HCT116 (cell line): ENCODE measurements around the gene WDR72. TPM values are rescaled to one million over a fixed set of nuclear protein-coding genes. Genes with fewer than 3 reads are reported as not detected.

Source experiments
- ATAC-seq: fragments of 200-7000 bp; cut with Tn5 transposase; 2 replicates; pipeline ENCODE4 v1.9.1; 2020; ENCODE audit warnings: mild to moderate bottlenecking, moderate library complexity
- BruUV-seq: library from RNA; stranded (reverse); fragments of 400-500 nt; replicated peaks from 2 replicates; lab custom pipeline; 2021; lab: Mats Ljungman, UMichigan
- CTCF ChIA-PET: fragments of 300-600 bp; sonication (Branson Sonifier 250); formaldehyde crosslinking; loops from one replicate; lab custom pipeline; 2021; ENCODE audit warnings: antibody characterized with exemption; lab: Charles Lee
- POLR2A ChIA-PET: fragments of 300-600, 350-600 bp; sonication (Branson Sonifier 250); formaldehyde crosslinking; loops from one replicate; lab custom pipeline; 2021; ENCODE audit warnings: antibody characterized with exemption; lab: Charles Lee
- RAD21 ChIA-PET, 2 experiments: fragments of 300-600 bp; sonication (Branson Sonifier 250); formaldehyde crosslinking; loops; one replicate each; lab custom pipeline; 2023; ENCODE audit warnings: low total read pairs in 2 of 2; ENCODE audit not compliant: uncharacterized antibody in 2 of 2, unreplicated experiment in 2 of 2, low non-redundant PET in 1 of 2; lab: Charles Lee
- DNase-seq: peaks from one replicate; pipeline ENCODE4 v3.0.0-alpha.2; 2010; ENCODE audit warnings: low read depth, low spot score
- H2AFZ ChIP-seq: fragments of 200-600 bp; shearing (Covaris generic), sonication (generic); 2 replicates; pipeline ENCODE4 v1.6.1; 2017; ENCODE audit warnings: low read depth, mixed run types, mixed read lengths, antibody characterized with exemption, low read length; ENCODE audit not compliant: poor library complexity, severe bottlenecking
- H3K27ac ChIP-seq: 2 replicates; pipeline ENCODE4 v1.5.1; 2012; ENCODE audit warnings: low read depth, low read length
- H3K27me3 ChIP-seq: fragments of 200-600 bp; sonication (generic); 2 replicates; pipeline ENCODE4 v1.6.1; 2016; ENCODE audit warnings: mixed run types, low read length, mixed read lengths; ENCODE audit not compliant: insufficient read depth
- H3K36me3 ChIP-seq, 2 experiments: fragments of 200-500 bp in 1 of 2; fragments of 200-600 bp in 1 of 2; sonication (Bioruptor generic) in 1 of 2; sonication (generic) in 1 of 2; 2 replicates each; pipeline versions ENCODE4 v1.5.1 to v1.6.1; 2014 to 2016; ENCODE audit warnings: low read length in 2 of 2, inconsistent platforms in 1 of 2, mixed read lengths in 1 of 2, mixed run types in 1 of 2; ENCODE audit not compliant: insufficient read depth in 2 of 2, control insufficient read depth in 1 of 2
- H3K4me1 ChIP-seq, 2 experiments: fragments of 200-600 bp in 1 of 2; sonication (generic) in 1 of 2; 2 replicates each; pipeline versions ENCODE4 v1.5.1 to v1.6.1; 2012 to 2017; ENCODE audit warnings: low read length in 2 of 2, inconsistent platforms in 1 of 2, mild to moderate bottlenecking in 1 of 2, mixed read lengths in 1 of 2, mixed run types in 1 of 2, moderate library complexity in 1 of 2; ENCODE audit not compliant: insufficient read depth in 2 of 2, control insufficient read depth in 1 of 2
- H3K4me2 ChIP-seq: fragments of 200-600 bp; sonication (generic); 2 replicates; pipeline ENCODE4 v1.6.1; 2017; ENCODE audit warnings: mixed run types, low read length, mixed read lengths
- H3K4me3 ChIP-seq, 2 experiments: fragments of 200-600 bp in 1 of 2; sonication (generic) in 1 of 2; replicated peaks in 1 of 2; 2 replicates each; pipeline ENCODE4 v1.5.1; 2011 to 2016; ENCODE audit warnings: low read length in 2 of 2, control low read depth in 1 of 2, low read depth in 1 of 2, mild to moderate bottlenecking in 1 of 2, mixed read lengths in 1 of 2, mixed run types in 1 of 2
- H3K79me2 ChIP-seq: fragments of 200-600 bp; sonication (generic); 2 replicates; pipeline ENCODE4 v1.6.1; 2017; ENCODE audit warnings: mild to moderate bottlenecking, mixed run types, low read length, moderate library complexity, mixed read lengths; ENCODE audit not compliant: insufficient read depth
- H3K9ac ChIP-seq: fragments of 200-600 bp; sonication (generic); 2 replicates; pipeline ENCODE4 v1.6.1; 2016; ENCODE audit warnings: low read length, mixed read lengths
- H3K9me2 ChIP-seq: fragments of 200-600 bp; sonication (generic), shearing (Covaris generic); 2 replicates; pipeline ENCODE4 v1.6.1; 2017; ENCODE audit warnings: mixed run types, mild to moderate bottlenecking, moderate library complexity; ENCODE audit not compliant: insufficient read depth
- H3K9me3 ChIP-seq, 2 experiments: fragments of 200-500 bp in 1 of 2; fragments of 200-600 bp in 1 of 2; sonication (Bioruptor generic) in 1 of 2; sonication (generic) in 1 of 2; 2 replicates each; pipeline ENCODE4 v1.6.1; 2014 to 2017; ENCODE audit warnings: low read length in 2 of 2, mixed read lengths in 2 of 2, inconsistent platforms in 1 of 2, low read depth in 1 of 2, mild to moderate bottlenecking in 1 of 2, mixed run types in 1 of 2, moderate library complexity in 1 of 2; ENCODE audit not compliant: control insufficient read depth in 1 of 2, insufficient read depth in 1 of 2
- H4K20me1 ChIP-seq: fragments of 200-600 bp; sonication (generic), shearing (Covaris generic); 2 replicates; pipeline ENCODE4 v1.6.1; 2017; ENCODE audit warnings: mixed run types, mild to moderate bottlenecking, moderate library complexity; ENCODE audit not compliant: insufficient read depth
- ATF3 ChIP-seq: IDR thresholded peaks from 2 replicates; pipeline ENCODE4 v1.6.1; 2012
- CBX3 ChIP-seq: IDR thresholded peaks from 2 replicates; pipeline ENCODE4 v1.6.1; 2012; ENCODE audit warnings: low read depth
- ELF1 ChIP-seq: IDR thresholded peaks from 2 replicates; pipeline ENCODE4 v1.6.1; 2012; ENCODE audit warnings: low read depth, borderline replicate concordance
- EZH2 ChIP-seq: fragments of 200-600 bp; sonication (generic); IDR thresholded peaks from 2 replicates; pipeline ENCODE4 v1.6.1; 2017; ENCODE audit warnings: antibody characterized with exemption, mixed run types
- EZH2phosphoT487 ChIP-seq: fragments of 200-600 bp; IDR thresholded peaks from 2 replicates; pipeline ENCODE4 v1.6.1; 2018; ENCODE audit warnings: antibody characterized with exemption, borderline replicate concordance
- FOSL1 ChIP-seq: IDR thresholded peaks from 2 replicates; pipeline ENCODE4 v1.6.1; 2012; ENCODE audit warnings: low read depth
- JUND ChIP-seq: IDR thresholded peaks from 2 replicates; pipeline ENCODE4 v1.6.1; 2012
- POLR2A ChIP-seq: IDR thresholded peaks from 2 replicates; pipeline ENCODE4 v1.7.0; 2011; ENCODE audit warnings: borderline replicate concordance; ENCODE audit not compliant: insufficient read depth, insufficient read length; ENCODE audit errors: extremely low read depth
- POLR2AphosphoS5 ChIP-seq: IDR thresholded peaks from 2 replicates; pipeline ENCODE4 v1.6.1; 2011; ENCODE audit warnings: mild to moderate bottlenecking, low read depth, low read length, moderate library complexity
- RAD21 ChIP-seq: IDR thresholded peaks from 2 replicates; pipeline ENCODE4 v1.6.1; 2012; ENCODE audit warnings: low read depth, mild to moderate bottlenecking
- SIN3A ChIP-seq: IDR thresholded peaks from 2 replicates; pipeline ENCODE4 v1.6.1; 2012; ENCODE audit warnings: low read depth
- SP1 ChIP-seq: IDR thresholded peaks from 2 replicates; pipeline ENCODE4 v1.6.1; 2012; ENCODE audit warnings: low read depth
- TCF7L2 ChIP-seq: IDR thresholded peaks from 2 replicates; pipeline ENCODE4 v1.7.0; 2011; ENCODE audit warnings: borderline replicate concordance, inconsistent platforms; ENCODE audit not compliant: insufficient read depth, insufficient read length; ENCODE audit errors: extremely low read depth
- YY1 ChIP-seq: IDR thresholded peaks from 2 replicates; pipeline ENCODE4 v1.6.1; 2011; ENCODE audit warnings: low read length, low read depth, moderate library complexity, mild to moderate bottlenecking; ENCODE audit not compliant: insufficient replicate concordance; ENCODE audit errors: extremely low read depth
- ZFX ChIP-seq: fragments of 450-650 bp; IDR thresholded peaks from 2 replicates; pipeline ENCODE4 v1.6.1; 2017
- ZNF274 ChIP-seq: fragments of 200-500 bp; sonication (Bioruptor generic); IDR thresholded peaks from 2 replicates; pipeline ENCODE4 v1.6.1; 2014; ENCODE audit warnings: mild to moderate bottlenecking, low read depth, low read length, inconsistent platforms
- intact Hi-C: fragments of 100-400 bp; cut with micrococcal nuclease; formaldehyde crosslinking; loops from 2 replicates; pipeline ENCODE4 v1.10.0; 2022
- total RNA-seq: library from RNA; stranded (reverse); gene quantifications from one replicate; pipeline ENCODE4 v1.2.1, GENCODE V29; 2021; ENCODE audit not compliant: unreplicated experiment
- TF ChIP-seq, protein P1 (sequence below), 3 experiments: fragments of 200-600 bp in 1 of 3; sonication (generic) in 1 of 3; IDR thresholded peaks in 2 of 3; conservative IDR thresholded peaks in 1 of 3; 2 replicates each; pipeline ENCODE4 v1.5.1; 2012 to 2017; ENCODE audit warnings: low read depth in 2 of 3, low read length in 2 of 3, antibody characterized with exemption in 1 of 3, borderline replicate concordance in 1 of 3, control low read depth in 1 of 3, mild to moderate bottlenecking in 1 of 3, mixed read lengths in 1 of 3, mixed run types in 1 of 3, moderate library complexity in 1 of 3; ENCODE audit not compliant: insufficient read depth in 1 of 3
- TF ChIP-seq, protein P2 (sequence below): IDR thresholded peaks from 2 replicates; pipeline ENCODE4 v1.6.1; 2012

The WDR72 gene
- total RNA-seq, 1 experiment from 2014 or later: 5.8 TPM

GRCh38 chr15:53791581-53791980 is 32.1 kb upstream of the WDR72 start (continued):
- TF ChIP-seq CBX3: no peak
- no peak for TF ChIP-seq SIN3A
- TF ChIP-seq FOSL1: no peak
- TF ChIP-seq POLR2A: no peak

GRCh38 chr15:53789654-53790375 is 30.4 kb upstream of the WDR72 start:
- Histone ChIP-seq H3K27me3 (peaks cover 4% of the 10 kb centered on the region), H3K9me2 (no peaks in the 10 kb centered on the region), H3K36me3 (no peaks in the 10 kb centered on the region), H3K27ac (no peak overlapping the region), H3K4me3 (no peak overlapping the region), H3K9ac (no peak overlapping the region), H3K79me2 (no peaks in the 10 kb centered on the region), H4K20me1 (no peaks in the 10 kb centered on the region), H3K4me2 (no peak overlapping the region), H3K9me3 (no peaks in the 10 kb centered on the region), H2AFZ (no peak overlapping the region)
- no peak for DNase-seq
- ChIA-PET POLR2A (no interaction called here), RAD21 (no interaction called here), CTCF (no interaction called here)
- intact Hi-C loops: no loop called here
- ATAC-seq: no peak
- no TSS peak for BruUV-seq
- TF ChIP-seq EZH2 (no peak), ZNF274 (no peak), POLR2A (no peak), ZFX (no peak), JUND (no peak), ATF3 (no peak), EZH2phosphoT487 (no peak), SP1 (no peak), YY1 (no peak), TCF7L2 (no peak), FOSL1 (no peak), ELF1 (no peak), POLR2AphosphoS5 (no peak), RAD21 (no peak)
- TF ChIP-seq, protein P1, sequence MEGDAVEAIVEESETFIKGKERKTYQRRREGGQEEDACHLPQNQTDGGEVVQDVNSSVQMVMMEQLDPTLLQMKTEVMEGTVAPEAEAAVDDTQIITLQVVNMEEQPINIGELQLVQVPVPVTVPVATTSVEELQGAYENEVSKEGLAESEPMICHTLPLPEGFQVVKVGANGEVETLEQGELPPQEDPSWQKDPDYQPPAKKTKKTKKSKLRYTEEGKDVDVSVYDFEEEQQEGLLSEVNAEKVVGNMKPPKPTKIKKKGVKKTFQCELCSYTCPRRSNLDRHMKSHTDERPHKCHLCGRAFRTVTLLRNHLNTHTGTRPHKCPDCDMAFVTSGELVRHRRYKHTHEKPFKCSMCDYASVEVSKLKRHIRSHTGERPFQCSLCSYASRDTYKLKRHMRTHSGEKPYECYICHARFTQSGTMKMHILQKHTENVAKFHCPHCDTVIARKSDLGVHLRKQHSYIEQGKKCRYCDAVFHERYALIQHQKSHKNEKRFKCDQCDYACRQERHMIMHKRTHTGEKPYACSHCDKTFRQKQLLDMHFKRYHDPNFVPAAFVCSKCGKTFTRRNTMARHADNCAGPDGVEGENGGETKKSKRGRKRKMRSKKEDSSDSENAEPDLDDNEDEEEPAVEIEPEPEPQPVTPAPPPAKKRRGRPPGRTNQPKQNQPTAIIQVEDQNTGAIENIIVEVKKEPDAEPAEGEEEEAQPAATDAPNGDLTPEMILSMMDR (IDR thresholded peaks at IDR 0.05 in 2 of 3, conservative IDR thresholded peaks at IDR 0.05 in 1 of 3; ENCODE audit: borderline replicate concordance in 1 of 3, insufficient read depth in 1 of 3, low read depth in 2 of 3, low read length in 2 of 3): no peak
- TF ChIP-seq, protein P2, sequence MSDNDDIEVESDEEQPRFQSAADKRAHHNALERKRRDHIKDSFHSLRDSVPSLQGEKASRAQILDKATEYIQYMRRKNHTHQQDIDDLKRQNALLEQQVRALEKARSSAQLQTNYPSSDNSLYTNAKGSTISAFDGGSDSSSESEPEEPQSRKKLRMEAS: no peak
- TF ChIP-seq, all 23 proteins: peak for 0
- H3K4me1 ChIP-seq: no peaks in the 10 kb centered on the region
